ENCODE data around the gene PDXK.

Gene PDXK

GRCh38 chr21:43794311-43794710, 75.4 kb downstream of the PDXK start:
- TF ChIP-seq CTCF (IDR thresholded peaks at IDR 0.05; ENCODE audit: insufficient read depth, missing control alignments): no peak
- FAIRE-seq (no peak), DNase-seq (ENCODE audit: insufficient read length, low spot score) (no peak)

- FAIRE-seq (no peak), DNase-seq (ENCODE audit: insufficient read length, low spot score) (no peak)
- no peak for TF ChIP-seq CTCF (IDR thresholded peaks at IDR 0.05; ENCODE audit: insufficient read depth, missing control alignments)
These were observed 75.9 kb downstream of the PDXK start for GRCh38 chr21:43794857-43795256.

GRCh38 chr21:43797415-43797814, 78.5 kb downstream of the PDXK start:
- DNase-seq (ENCODE audit: insufficient read length, low spot score) (no peak), FAIRE-seq (no peak)
- no peak for TF ChIP-seq CTCF (IDR thresholded peaks at IDR 0.05; ENCODE audit: insufficient read depth, missing control alignments)

GRCh38 chr21:43797925-43798715, 79.2 kb downstream of the PDXK start:
- DNase-seq (ENCODE audit: insufficient read length, low spot score) (no peak), FAIRE-seq (no peak)
- TF ChIP-seq CTCF (IDR thresholded peaks at IDR 0.05; ENCODE audit: insufficient read depth, missing control alignments): no peak

- no peak for FAIRE-seq
- no peak for TF ChIP-seq CTCF (IDR thresholded peaks at IDR 0.05; ENCODE audit: insufficient read depth, missing control alignments)
- no peak for DNase-seq (ENCODE audit: insufficient read length, low spot score)
These were observed 80.4 kb downstream of the PDXK start for GRCh38 chr21:43799301-43799840.

- TF ChIP-seq CTCF (IDR thresholded peaks at IDR 0.05; ENCODE audit: insufficient read depth, missing control alignments): no peak
- FAIRE-seq (no peak), DNase-seq (ENCODE audit: insufficient read length, low spot score) (no peak)
These were observed 81.2 kb downstream of the PDXK start for GRCh38 chr21:43800124-43800523.

GRCh38 chr21:43800566-43800965, 81.6 kb downstream of the PDXK start:
- FAIRE-seq: no peak
- no peak for DNase-seq (ENCODE audit: insufficient read length, low spot score)
- no peak for TF ChIP-seq CTCF (IDR thresholded peaks at IDR 0.05; ENCODE audit: insufficient read depth, missing control alignments)
